Left lung (tissue), 10 donors: ENCODE data around the gene RALGPS1. TPM values are rescaled to one million over a fixed set of nuclear protein-coding genes. Genes with fewer than 3 reads are reported as not detected.

ENCODE experiments used
- ATAC-seq: fragments of 200-7000 bp; cut with Tn5 transposase; one replicate; pipeline ENCODE4 v1.9.1; 2020; ENCODE audit warnings: moderate library complexity
- DNase-seq, 4 donors: peaks; one replicate each; pipeline ENCODE4 v3.0.0-alpha.2; 2013 to 2020
- H3K27ac ChIP-seq, 2 donors: fragments of 200-600 bp; sonication (generic) in 1 of 2; one replicate each; pipeline versions ENCODE4 v1.5.0 to v1.8.0; 2020 to 2021
- H3K27me3 ChIP-seq, 2 donors: fragments of 200-600 bp; sonication (generic) in 1 of 2; one replicate each; pipeline versions ENCODE4 v1.5.0 to v1.8.0; 2020 to 2021
- H3K36me3 ChIP-seq, 2 donors: fragments of 200-600 bp; sonication (generic) in 1 of 2; one replicate each; pipeline versions ENCODE4 v1.5.0 to v1.8.0; 2020 to 2021
- H3K4me1 ChIP-seq, 2 donors: fragments of 200-600 bp; one replicate each; pipeline ENCODE4 v1.8.0; 2021
- H3K4me3 ChIP-seq, 2 donors: fragments of 200-600 bp; sonication (generic) in 1 of 2; one replicate each; pipeline versions ENCODE4 v1.5.0 to v1.8.0; 2020 to 2021; ENCODE audit warnings: mild to moderate bottlenecking in 1 of 2
- H3K9me3 ChIP-seq, 2 donors: fragments of 200-600 bp; sonication (generic) in 1 of 2; one replicate each; pipeline versions ENCODE4 v1.5.0 to v1.8.0; 2020 to 2021
- CTCF ChIP-seq, 2 donors: fragments of 200-600 bp; sonication (generic) in 1 of 2; IDR thresholded peaks; one replicate each; pipeline versions ENCODE4 v1.5.0 to v1.8.0; 2021; ENCODE audit warnings: antibody characterized with exemption in 2 of 2
- intact Hi-C, 2 donors: fragments of 100-400 bp; cut with DNase I; formaldehyde crosslinking; loops; one replicate each; pipeline versions ENCODE4 v1.11.2 to v1.14.2; 2022
- polyA plus RNA-seq, 6 donors: library from polyadenylated mRNA; unstranded; fragments of 120-200 nt; gene quantifications; one replicate each; pipeline ENCODE4 v1.2.1, GENCODE V29; 2013; ENCODE audit not compliant: insufficient read length in 6 of 6
- total RNA-seq, 2 donors: library from RNA; stranded (reverse); fragmentation: NEBNext Ultra II Directional; extraction: Animal tissue kit (Norgen Biotek cat#: 25700); gene quantifications; one replicate each; pipeline ENCODE4 v1.2.1, GENCODE V29; 2021
- donor health status: DM: no; HTN: yes; CAD: no.
- donor health status: DM: no; HTN: no; CAD: no.

RALGPS1 gene
- total and polyA plus RNA-seq, 8 donors: 11.9 to 27.6 (median 21.5) TPM

GRCh38 chr9:127137640-127138360 is 223.2 kb downstream of the RALGPS1 start:
- no peak overlapping the region for H3K27ac ChIP-seq
- H3K4me1 ChIP-seq: peaks cover 14 to 17% of the 10 kb centered on the region in 2 donors
- H3K27me3 ChIP-seq: no peaks in the 10 kb centered on the region
- H3K4me3 ChIP-seq: no peak overlapping the region
- H3K9me3 ChIP-seq: no peaks in the 10 kb centered on the region
- H3K36me3 ChIP-seq: no peaks in the 10 kb centered on the region
- TF ChIP-seq CTCF (IDR thresholded peaks at IDR 0.05): no peak
- DNase-seq (no peak), ATAC-seq (no peak)
- intact Hi-C loops: no loop called here

DNA sequence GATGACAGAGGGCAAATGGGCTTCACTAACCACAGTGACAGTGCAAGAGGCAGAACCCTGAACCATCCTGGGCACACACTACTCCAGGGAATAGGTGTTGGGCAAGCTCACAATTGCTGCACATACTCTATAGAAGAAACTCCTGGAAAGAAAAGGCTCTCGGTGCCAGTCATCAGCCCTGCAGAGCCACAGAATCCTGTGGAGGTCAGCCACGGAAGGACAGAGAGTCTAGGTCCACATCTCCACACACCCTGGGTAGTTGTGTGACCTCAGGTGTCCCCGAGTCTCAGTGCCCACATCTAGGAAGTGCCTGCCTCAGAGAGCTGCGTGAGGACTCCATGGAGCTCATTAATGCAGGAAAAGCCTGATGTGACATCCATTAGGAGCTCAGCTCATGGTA is 223.9 kb downstream of the RALGPS1 start:
- Histone ChIP-seq H3K27ac (no peak overlapping the region), H3K4me1 (peaks cover 7 to 12% of the 10 kb centered on the region in 2 donors), H3K36me3 (no peaks in the 10 kb centered on the region), H3K27me3 (no peaks in the 10 kb centered on the region), H3K4me3 (no peak overlapping the region), H3K9me3 (no peaks in the 10 kb centered on the region)
- intact Hi-C loops: no loop called here
- ATAC-seq: no peak
- DNase-seq: no peak
- no peak for TF ChIP-seq CTCF (IDR thresholded peaks at IDR 0.05)

GRCh38 chr9:127139071-127139731 is 224.6 kb downstream of the RALGPS1 start:
- DNase-seq: no peak
- intact Hi-C loops: no loop called here

DNA sequence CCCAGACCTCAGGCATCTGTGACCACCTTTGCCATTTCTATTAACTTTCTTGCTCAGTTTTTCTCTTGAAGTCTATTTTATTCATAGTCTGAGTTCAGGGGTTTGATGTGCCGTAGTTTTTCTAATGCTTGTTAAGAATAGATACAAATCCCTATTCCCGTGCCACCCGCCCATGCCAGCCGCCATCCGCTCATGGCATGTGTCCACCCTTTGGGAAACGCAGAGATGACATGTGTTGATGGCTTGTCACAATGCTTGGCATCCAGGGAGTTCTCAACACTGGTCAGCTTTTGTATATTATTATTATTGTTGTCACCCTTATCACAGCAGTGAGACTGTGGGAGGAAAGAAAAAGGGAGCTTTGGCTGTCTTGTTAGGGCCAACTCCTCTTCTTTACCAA is 225.2 kb downstream of the RALGPS1 start:
- DNase-seq (no peak), ATAC-seq (no peak)
- no peak for TF ChIP-seq CTCF (IDR thresholded peaks at IDR 0.05)
- intact Hi-C loops: no loop called here
- no peak overlapping the region for H3K27ac ChIP-seq
- H3K4me1 ChIP-seq: peaks cover 0 to under 1% of the 10 kb centered on the region in 2 donors
- H3K9me3 ChIP-seq: no peaks in the 10 kb centered on the region
- H3K36me3 ChIP-seq: no peaks in the 10 kb centered on the region
- H3K27me3 ChIP-seq: no peaks in the 10 kb centered on the region
- no peak overlapping the region for H3K4me3 ChIP-seq

More at GRCh38 chr9:127139071-127139731, 224.6 kb downstream of the RALGPS1 start:
- Histone ChIP-seq H3K4me3 (no peak overlapping the region), H3K27me3 (no peaks in the 10 kb centered on the region), H3K36me3 (no peaks in the 10 kb centered on the region), H3K9me3 (no peaks in the 10 kb centered on the region), H3K27ac (no peak overlapping the region), H3K4me1 (peaks cover 3 to 6% of the 10 kb centered on the region in 2 donors)
- ATAC-seq: no peak
- no peak for TF ChIP-seq CTCF (IDR thresholded peaks at IDR 0.05)

- Histone ChIP-seq H3K9me3 (no peaks in the 10 kb centered on the region), H3K4me1 (no peaks in the 10 kb centered on the region), H3K36me3 (no peaks in the 10 kb centered on the region), H3K27ac (no peak overlapping the region), H3K27me3 (no peaks in the 10 kb centered on the region), H3K4me3 (no peak overlapping the region)
- intact Hi-C loops: no loop called here
- DNase-seq (no peak), ATAC-seq (no peak)
- TF ChIP-seq CTCF (IDR thresholded peaks at IDR 0.05): no peak
Measured at GRCh38 chr9:127140181-127140580, 225.6 kb downstream of the RALGPS1 start.
